ENCODE data around the gene PDLIM5.

The PDLIM5 gene

GRCh38 chr4:94452476-94453371, 982 bp downstream of the PDLIM5 start:
- Histone ChIP-seq H3K9me3 (ENCODE audit: control insufficient read depth, insufficient read depth, low read length) (no peaks in the 10 kb centered on the region), H3K27me3 (ENCODE audit: control insufficient read depth, insufficient read depth, low read length) (no peaks in the 10 kb centered on the region), H3K4me3 (ENCODE audit: low read depth, low read length) (peak overlapping the region; percentile 72), H3K4me1 (ENCODE audit: control insufficient read depth, insufficient read depth, low read length) (peaks cover 17% of the 10 kb centered on the region), H3K36me3 (ENCODE audit: control insufficient read depth, insufficient read depth, low read length) (no peaks in the 10 kb centered on the region), H3K9ac (ENCODE audit: low read depth, low read length) (peak overlapping the region; percentile 58)

- Histone ChIP-seq H3K9ac (ENCODE audit: low read depth, low read length) (no peak overlapping the region), H3K36me3 (ENCODE audit: control insufficient read depth, insufficient read depth, low read length) (no peaks in the 10 kb centered on the region), H3K27me3 (ENCODE audit: control insufficient read depth, insufficient read depth, low read length) (no peaks in the 10 kb centered on the region), H3K4me3 (ENCODE audit: low read depth, low read length) (peak overlapping the region; percentile 72), H3K4me1 (ENCODE audit: control insufficient read depth, insufficient read depth, low read length) (peaks cover 17% of the 10 kb centered on the region), H3K9me3 (ENCODE audit: control insufficient read depth, insufficient read depth, low read length) (no peaks in the 10 kb centered on the region)
Observed at GRCh38 chr4:94453391-94453963, 1.7 kb downstream of the PDLIM5 start.

- Histone ChIP-seq H3K36me3 (ENCODE audit: control insufficient read depth, insufficient read depth, low read length) (no peaks in the 10 kb centered on the region), H3K4me1 (ENCODE audit: control insufficient read depth, insufficient read depth, low read length) (peaks cover 18% of the 10 kb centered on the region), H3K9ac (ENCODE audit: low read depth, low read length) (no peak overlapping the region), H3K27me3 (ENCODE audit: control insufficient read depth, insufficient read depth, low read length) (no peaks in the 10 kb centered on the region), H3K4me3 (ENCODE audit: low read depth, low read length) (no peak overlapping the region), H3K9me3 (ENCODE audit: control insufficient read depth, insufficient read depth, low read length) (no peaks in the 10 kb centered on the region)
Observed at GRCh38 chr4:94454405-94454804, 2.7 kb downstream of the PDLIM5 start.

- H3K9me3 ChIP-seq (ENCODE audit: control insufficient read depth, insufficient read depth, low read length) = no peaks in the 10 kb centered on the region
- H3K27me3 ChIP-seq (ENCODE audit: control insufficient read depth, insufficient read depth, low read length) = no peaks in the 10 kb centered on the region
- no peak overlapping the region for H3K9ac ChIP-seq (ENCODE audit: low read depth, low read length)
- H3K4me1 ChIP-seq (ENCODE audit: control insufficient read depth, insufficient read depth, low read length) = peaks cover 25% of the 10 kb centered on the region
- H3K36me3 ChIP-seq (ENCODE audit: control insufficient read depth, insufficient read depth, low read length) = no peaks in the 10 kb centered on the region
- H3K4me3 ChIP-seq (ENCODE audit: low read depth, low read length) = no peak overlapping the region
Observed at GRCh38 chr4:94455081-94455480, 3.3 kb downstream of the PDLIM5 start.

- H3K9ac ChIP-seq (ENCODE audit: low read depth, low read length) = no peak overlapping the region
Observed at GRCh38 chr4:94457692-94458106, 6.0 kb downstream of the PDLIM5 start.

GRCh38 chr4:94458682-94459081, 6.9 kb downstream of the PDLIM5 start:
- Histone ChIP-seq H3K4me1 (ENCODE audit: control insufficient read depth, insufficient read depth, low read length) (peaks cover 23% of the 10 kb centered on the region), H3K4me3 (ENCODE audit: low read depth, low read length) (no peak overlapping the region), H3K27me3 (ENCODE audit: control insufficient read depth, insufficient read depth, low read length) (no peaks in the 10 kb centered on the region), H3K9me3 (ENCODE audit: control insufficient read depth, insufficient read depth, low read length) (no peaks in the 10 kb centered on the region), H3K36me3 (ENCODE audit: control insufficient read depth, insufficient read depth, low read length) (no peaks in the 10 kb centered on the region), H3K9ac (ENCODE audit: low read depth, low read length) (no peak overlapping the region)

More at GRCh38 chr4:94457692-94458106, 6.0 kb downstream of the PDLIM5 start:
- no peaks in the 10 kb centered on the region for H3K27me3 ChIP-seq (ENCODE audit: control insufficient read depth, insufficient read depth, low read length)
- H3K4me3 ChIP-seq (ENCODE audit: low read depth, low read length) = no peak overlapping the region
- no peaks in the 10 kb centered on the region for H3K9me3 ChIP-seq (ENCODE audit: control insufficient read depth, insufficient read depth, low read length)
- H3K36me3 ChIP-seq (ENCODE audit: control insufficient read depth, insufficient read depth, low read length) = no peaks in the 10 kb centered on the region
- peaks cover 31% of the 10 kb centered on the region for H3K4me1 ChIP-seq (ENCODE audit: control insufficient read depth, insufficient read depth, low read length)

GRCh38 chr4:94459462-94460161, 7.9 kb downstream of the PDLIM5 start:
- no peak overlapping the region for H3K9ac ChIP-seq (ENCODE audit: low read depth, low read length)
- no peaks in the 10 kb centered on the region for H3K27me3 ChIP-seq (ENCODE audit: control insufficient read depth, insufficient read depth, low read length)

GRCh38 chr4:94461506-94461905, 9.8 kb downstream of the PDLIM5 start:
- Histone ChIP-seq H3K27me3 (ENCODE audit: control insufficient read depth, insufficient read depth, low read length) (no peaks in the 10 kb centered on the region), H3K9ac (ENCODE audit: low read depth, low read length) (no peak overlapping the region), H3K9me3 (ENCODE audit: control insufficient read depth, insufficient read depth, low read length) (no peaks in the 10 kb centered on the region), H3K4me1 (ENCODE audit: control insufficient read depth, insufficient read depth, low read length) (peaks cover 20% of the 10 kb centered on the region), H3K36me3 (ENCODE audit: control insufficient read depth, insufficient read depth, low read length) (no peaks in the 10 kb centered on the region), H3K4me3 (ENCODE audit: low read depth, low read length) (no peak overlapping the region)

More at GRCh38 chr4:94459462-94460161, 7.9 kb downstream of the PDLIM5 start:
- Histone ChIP-seq H3K9me3 (ENCODE audit: control insufficient read depth, insufficient read depth, low read length) (no peaks in the 10 kb centered on the region), H3K4me3 (ENCODE audit: low read depth, low read length) (no peak overlapping the region), H3K4me1 (ENCODE audit: control insufficient read depth, insufficient read depth, low read length) (peaks cover 20% of the 10 kb centered on the region), H3K36me3 (ENCODE audit: control insufficient read depth, insufficient read depth, low read length) (no peaks in the 10 kb centered on the region)

GRCh38 chr4:94462572-94462971, 10.8 kb downstream of the PDLIM5 start:
- Histone ChIP-seq H3K9ac (ENCODE audit: low read depth, low read length) (no peak overlapping the region), H3K4me1 (ENCODE audit: control insufficient read depth, insufficient read depth, low read length) (peaks cover 15% of the 10 kb centered on the region), H3K4me3 (ENCODE audit: low read depth, low read length) (no peak overlapping the region), H3K9me3 (ENCODE audit: control insufficient read depth, insufficient read depth, low read length) (no peaks in the 10 kb centered on the region), H3K27me3 (ENCODE audit: control insufficient read depth, insufficient read depth, low read length) (no peaks in the 10 kb centered on the region), H3K36me3 (ENCODE audit: control insufficient read depth, insufficient read depth, low read length) (no peaks in the 10 kb centered on the region)

GRCh38 chr4:94463771-94464170, 12.0 kb downstream of the PDLIM5 start:
- no peaks in the 10 kb centered on the region for H3K36me3 ChIP-seq (ENCODE audit: control insufficient read depth, insufficient read depth, low read length)
- no peak overlapping the region for H3K9ac ChIP-seq (ENCODE audit: low read depth, low read length)
- peaks cover 14% of the 10 kb centered on the region for H3K4me1 ChIP-seq (ENCODE audit: control insufficient read depth, insufficient read depth, low read length)
- H3K9me3 ChIP-seq (ENCODE audit: control insufficient read depth, insufficient read depth, low read length) = no peaks in the 10 kb centered on the region
- no peaks in the 10 kb centered on the region for H3K27me3 ChIP-seq (ENCODE audit: control insufficient read depth, insufficient read depth, low read length)
- no peak overlapping the region for H3K4me3 ChIP-seq (ENCODE audit: low read depth, low read length)

- no peaks in the 10 kb centered on the region for H3K9me3 ChIP-seq (ENCODE audit: control insufficient read depth, insufficient read depth, low read length)
- H3K4me1 ChIP-seq (ENCODE audit: control insufficient read depth, insufficient read depth, low read length) = peaks cover 3% of the 10 kb centered on the region
- no peak overlapping the region for H3K4me3 ChIP-seq (ENCODE audit: low read depth, low read length)
- no peaks in the 10 kb centered on the region for H3K27me3 ChIP-seq (ENCODE audit: control insufficient read depth, insufficient read depth, low read length)
- no peak overlapping the region for H3K9ac ChIP-seq (ENCODE audit: low read depth, low read length)
- H3K36me3 ChIP-seq (ENCODE audit: control insufficient read depth, insufficient read depth, low read length) = no peaks in the 10 kb centered on the region
Observed at GRCh38 chr4:94466371-94466770, 14.6 kb downstream of the PDLIM5 start.
